Right atrium auricular region (tissue), 2 donors: ENCODE results near the gene PTPRD. TPM values are rescaled to one million over a fixed set of nuclear protein-coding genes. Genes with fewer than 3 reads are reported as not detected.

Experiments used
- DNase-seq: peaks from one replicate; pipeline ENCODE4 v3.0.0-alpha.2; 2019; ENCODE audit warnings: low spot score
- H3K27ac ChIP-seq, 2 donors: fragments of 200-600 bp; sonication (generic); 1 replicate in 1 of 2; 2 replicates in 1 of 2; pipeline ENCODE4 v1.5.1; 2016 to 2019
- H3K27me3 ChIP-seq, 2 donors: fragments of 200-600 bp; sonication (generic); one replicate each; pipeline versions ENCODE4 v1.5.1 to v1.6.0; 2017 to 2019
- H3K36me3 ChIP-seq: fragments of 200-600 bp; sonication (generic); one replicate; pipeline ENCODE4 v1.5.1; 2016
- H3K4me1 ChIP-seq, 2 donors: fragments of 200-600 bp; sonication (generic); one replicate each; pipeline versions ENCODE4 v1.5.1 to v1.6.0; 2017 to 2019
- H3K4me3 ChIP-seq, 2 donors: fragments of 200-600 bp; sonication (generic); 1 replicate in 1 of 2; 2 replicates in 1 of 2; pipeline ENCODE4 v1.5.1; 2017 to 2019; ENCODE audit warnings: mild to moderate bottlenecking in 1 of 2, moderate library complexity in 1 of 2
- H3K9me3 ChIP-seq, 2 donors: fragments of 200-600 bp; sonication (generic); one replicate each; pipeline ENCODE4 v1.5.1; 2019
- CTCF ChIP-seq, 2 donors: fragments of 200-600 bp; sonication (generic); IDR thresholded peaks; one replicate each; pipeline ENCODE4 v1.5.1; 2019; ENCODE audit warnings: antibody characterized with exemption in 2 of 2
- total RNA-seq, 2 donors: library from RNA; depleted of rRNA; stranded (reverse); fragments of >200 nt; gene quantifications; one replicate each; pipeline ENCODE4 v1.1.0, GENCODE V29; 2016

PTPRD gene
- total RNA-seq, 2 donors from 2014 or later, result 5.5 to 6.6 TPM

- no peaks in the 10 kb centered on the region for H3K4me1 ChIP-seq
- no peaks in the 10 kb centered on the region for H3K27me3 ChIP-seq
- no peak for TF ChIP-seq CTCF (IDR thresholded peaks at IDR 0.05)
- DNase-seq, result no peak
- no peaks in the 10 kb centered on the region for H3K9me3 ChIP-seq
- no peaks in the 10 kb centered on the region for H3K36me3 ChIP-seq
- H3K27ac ChIP-seq, result no peak overlapping the region
- no peak overlapping the region for H3K4me3 ChIP-seq
Measured at GRCh38 chr9:8381601-8382000, 2231.2 kb downstream of the PTPRD start.

GRCh38 chr9:8374471-8374870, 2238.3 kb downstream of the PTPRD start:
- DNase-seq, result no peak
- no peaks in the 10 kb centered on the region for H3K36me3 ChIP-seq
- no peak overlapping the region for H3K4me3 ChIP-seq
- TF ChIP-seq CTCF (IDR thresholded peaks at IDR 0.05), result no peak
- no peaks in the 10 kb centered on the region for H3K4me1 ChIP-seq
- no peak overlapping the region for H3K27ac ChIP-seq
- no peaks in the 10 kb centered on the region for H3K27me3 ChIP-seq
- no peaks in the 10 kb centered on the region for H3K9me3 ChIP-seq

- Histone ChIP-seq H3K9me3 (no peaks in the 10 kb centered on the region), H3K4me1 (no peaks in the 10 kb centered on the region), H3K27me3 (no peaks in the 10 kb centered on the region), H3K27ac (no peak overlapping the region), H3K4me3 (no peak overlapping the region), H3K36me3 (no peaks in the 10 kb centered on the region)
- DNase-seq, result no peak
- TF ChIP-seq CTCF (IDR thresholded peaks at IDR 0.05), result no peak
Measured at GRCh38 chr9:8371686-8372085, 2241.1 kb downstream of the PTPRD start.

GRCh38 chr9:8366161-8366926, 2246.5 kb downstream of the PTPRD start:
- no peaks in the 10 kb centered on the region for H3K9me3 ChIP-seq
- no peak overlapping the region for H3K27ac ChIP-seq
- DNase-seq, result no peak
- H3K27me3 ChIP-seq, result no peaks in the 10 kb centered on the region
- TF ChIP-seq CTCF (IDR thresholded peaks at IDR 0.05), result no peak
- H3K4me1 ChIP-seq, result no peaks in the 10 kb centered on the region
- H3K36me3 ChIP-seq, result no peaks in the 10 kb centered on the region
- H3K4me3 ChIP-seq, result no peak overlapping the region

GRCh38 chr9:8365466-8366160, 2247.2 kb downstream of the PTPRD start:
- Histone ChIP-seq H3K9me3 (no peaks in the 10 kb centered on the region), H3K4me1 (no peaks in the 10 kb centered on the region), H3K27me3 (no peaks in the 10 kb centered on the region), H3K4me3 (no peak overlapping the region), H3K36me3 (no peaks in the 10 kb centered on the region), H3K27ac (no peak overlapping the region)
- no peak for DNase-seq
- TF ChIP-seq CTCF (IDR thresholded peaks at IDR 0.05), result no peak
